ENCODE results near the gene PITPNM3. TPM values are rescaled to one million over a fixed set of nuclear protein-coding genes. Genes with fewer than 3 reads are reported as not detected.

PITPNM3 gene
- total RNA-seq, 1 donor: 1.8 TPM

DNA sequence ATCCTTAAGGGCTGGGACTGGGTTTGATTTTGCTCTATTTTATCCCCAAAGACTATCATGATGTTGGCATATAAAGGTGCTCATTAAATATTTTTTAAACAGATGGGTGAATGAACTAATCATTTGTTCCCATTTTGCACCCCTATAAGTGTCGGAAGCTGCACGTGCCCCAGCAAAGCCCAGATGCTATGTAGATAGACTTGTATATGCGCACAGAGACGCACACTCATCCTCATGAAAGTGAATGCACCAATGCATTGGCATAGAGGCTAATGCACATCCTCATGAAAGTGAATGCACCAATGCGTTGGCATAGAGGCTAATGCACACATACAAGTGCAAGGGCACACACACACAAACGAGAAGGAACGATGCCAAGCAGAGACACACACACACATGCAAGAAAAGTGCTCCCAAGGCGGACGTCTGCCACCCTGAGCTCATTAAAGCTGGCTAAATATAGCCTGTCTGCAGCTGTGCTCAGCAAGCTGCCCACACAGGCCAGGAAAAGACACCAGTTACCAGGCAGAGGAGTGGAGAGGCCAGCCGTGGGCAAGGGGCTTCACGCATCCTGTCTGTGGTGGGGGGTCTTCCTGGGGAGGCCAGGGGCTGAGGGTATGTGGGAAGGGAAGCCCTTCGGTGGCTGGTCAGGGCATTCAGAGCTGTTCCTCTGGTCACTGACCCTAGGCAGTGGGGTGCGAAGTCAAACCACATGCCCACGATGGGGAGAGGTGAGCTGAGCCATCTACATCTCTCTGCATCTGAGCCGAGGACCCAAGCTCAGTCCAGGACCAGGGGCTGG lies 59.5 kb downstream of the PITPNM3 start:
- TF ChIP-seq, protein P1, sequence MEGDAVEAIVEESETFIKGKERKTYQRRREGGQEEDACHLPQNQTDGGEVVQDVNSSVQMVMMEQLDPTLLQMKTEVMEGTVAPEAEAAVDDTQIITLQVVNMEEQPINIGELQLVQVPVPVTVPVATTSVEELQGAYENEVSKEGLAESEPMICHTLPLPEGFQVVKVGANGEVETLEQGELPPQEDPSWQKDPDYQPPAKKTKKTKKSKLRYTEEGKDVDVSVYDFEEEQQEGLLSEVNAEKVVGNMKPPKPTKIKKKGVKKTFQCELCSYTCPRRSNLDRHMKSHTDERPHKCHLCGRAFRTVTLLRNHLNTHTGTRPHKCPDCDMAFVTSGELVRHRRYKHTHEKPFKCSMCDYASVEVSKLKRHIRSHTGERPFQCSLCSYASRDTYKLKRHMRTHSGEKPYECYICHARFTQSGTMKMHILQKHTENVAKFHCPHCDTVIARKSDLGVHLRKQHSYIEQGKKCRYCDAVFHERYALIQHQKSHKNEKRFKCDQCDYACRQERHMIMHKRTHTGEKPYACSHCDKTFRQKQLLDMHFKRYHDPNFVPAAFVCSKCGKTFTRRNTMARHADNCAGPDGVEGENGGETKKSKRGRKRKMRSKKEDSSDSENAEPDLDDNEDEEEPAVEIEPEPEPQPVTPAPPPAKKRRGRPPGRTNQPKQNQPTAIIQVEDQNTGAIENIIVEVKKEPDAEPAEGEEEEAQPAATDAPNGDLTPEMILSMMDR (IDR thresholded peaks at IDR 0.05; ENCODE audit: extremely low read depth, low read depth, low read length): no peak
- H3K79me2 ChIP-seq (ENCODE audit: insufficient read depth, low read length): no peaks in the 10 kb centered on the region
- H4K20me1 ChIP-seq (ENCODE audit: insufficient read depth, low read length): no peaks in the 10 kb centered on the region
- DNase-seq (ENCODE audit: insufficient read length, low spot score, missing footprints): no peak
- H2AFZ ChIP-seq (ENCODE audit: low read length): no peak overlapping the region
- H3K36me3 ChIP-seq (ENCODE audit: insufficient read depth, low read length): no peaks in the 10 kb centered on the region
- peaks cover 24% of the 10 kb centered on the region for H3K4me1 ChIP-seq (ENCODE audit: insufficient read depth, low read length)
- H3K4me3 ChIP-seq (ENCODE audit: insufficient read depth, low read length): no peak overlapping the region
- H3K27me3 ChIP-seq (ENCODE audit: insufficient read depth, low read length): peaks cover 2% of the 10 kb centered on the region
- no peak overlapping the region for H3K4me2 ChIP-seq (ENCODE audit: insufficient read depth, low read length)
- no peak overlapping the region for H3K27ac ChIP-seq (ENCODE audit: low read depth, low read length)
- H3K9me3 ChIP-seq (ENCODE audit: low read depth, low read length): no peaks in the 10 kb centered on the region

DNA sequence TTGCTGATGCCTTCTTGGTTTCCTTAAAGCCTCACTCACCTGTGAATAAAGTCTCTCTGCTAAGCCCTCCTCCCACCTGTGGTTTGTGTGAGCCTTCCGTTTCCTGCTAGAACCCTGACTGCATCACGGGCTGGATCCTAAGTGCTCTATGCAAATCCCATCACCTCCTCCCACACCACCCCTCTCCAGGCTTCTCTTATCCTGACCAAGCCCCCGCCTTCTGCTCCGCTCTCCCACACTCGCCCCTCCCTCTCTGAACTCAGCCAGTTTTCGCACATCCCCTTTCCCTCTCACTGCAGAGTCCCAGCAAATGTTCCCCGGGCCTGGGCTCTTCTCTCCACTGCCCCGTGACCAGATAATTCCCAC lies 60.3 kb downstream of the PITPNM3 start:
- no peak overlapping the region for H3K27ac ChIP-seq (ENCODE audit: low read depth, low read length)
- DNase-seq (ENCODE audit: insufficient read length, low spot score, missing footprints): no peak
- no peaks in the 10 kb centered on the region for H4K20me1 ChIP-seq (ENCODE audit: insufficient read depth, low read length)
- TF ChIP-seq, protein P1 (IDR thresholded peaks at IDR 0.05; ENCODE audit: extremely low read depth, low read depth, low read length): no peak
- H3K9me3 ChIP-seq (ENCODE audit: low read depth, low read length): no peaks in the 10 kb centered on the region
- no peaks in the 10 kb centered on the region for H3K79me2 ChIP-seq (ENCODE audit: insufficient read depth, low read length)
- H3K4me1 ChIP-seq (ENCODE audit: insufficient read depth, low read length): peaks cover 24% of the 10 kb centered on the region
- H2AFZ ChIP-seq (ENCODE audit: low read length): no peak overlapping the region
- no peak overlapping the region for H3K4me2 ChIP-seq (ENCODE audit: insufficient read depth, low read length)
- H3K27me3 ChIP-seq (ENCODE audit: insufficient read depth, low read length): peaks cover 2% of the 10 kb centered on the region
- no peak overlapping the region for H3K4me3 ChIP-seq (ENCODE audit: insufficient read depth, low read length)
- no peaks in the 10 kb centered on the region for H3K36me3 ChIP-seq (ENCODE audit: insufficient read depth, low read length)

DNA sequence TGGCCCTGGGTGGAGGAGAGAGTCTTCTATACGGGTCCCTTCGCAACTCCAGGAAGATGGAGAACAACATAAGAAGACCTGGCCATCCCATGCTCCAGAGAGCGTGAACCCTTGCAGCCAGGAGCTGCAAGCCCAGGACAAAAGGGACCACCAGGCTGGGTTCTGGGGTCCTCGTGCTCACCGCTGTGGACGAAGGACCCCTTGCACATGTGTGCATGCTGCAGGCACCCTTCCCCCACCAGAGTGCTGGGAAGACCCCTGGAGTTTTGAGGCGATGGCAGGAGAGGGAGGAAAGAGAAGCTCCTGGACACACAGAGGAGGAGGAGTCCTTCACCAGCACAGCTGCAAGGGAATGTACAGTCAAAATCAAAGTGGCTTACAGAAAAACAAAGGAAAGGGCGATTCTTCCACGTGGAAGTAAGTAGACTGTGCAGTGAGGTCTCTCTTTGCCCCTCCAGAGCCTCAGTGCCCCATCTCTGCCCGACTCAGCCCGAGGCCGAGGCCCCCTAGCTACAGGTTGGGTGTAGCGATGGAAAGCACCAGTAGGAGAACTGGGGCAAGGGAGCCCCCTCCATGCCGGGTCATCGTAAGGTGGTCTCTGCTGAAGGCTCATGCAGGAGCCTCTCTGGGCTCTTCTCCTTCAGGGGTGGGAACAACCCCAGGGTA lies 60.8 kb downstream of the PITPNM3 start:
- Histone ChIP-seq H2AFZ (ENCODE audit: low read length) (no peak overlapping the region), H3K36me3 (ENCODE audit: insufficient read depth, low read length) (no peaks in the 10 kb centered on the region), H3K4me1 (ENCODE audit: insufficient read depth, low read length) (peaks cover 24% of the 10 kb centered on the region), H3K9me3 (ENCODE audit: low read depth, low read length) (no peaks in the 10 kb centered on the region), H3K4me3 (ENCODE audit: insufficient read depth, low read length) (no peak overlapping the region), H3K27ac (ENCODE audit: low read depth, low read length) (no peak overlapping the region), H4K20me1 (ENCODE audit: insufficient read depth, low read length) (no peaks in the 10 kb centered on the region), H3K27me3 (ENCODE audit: insufficient read depth, low read length) (peaks cover 2% of the 10 kb centered on the region), H3K79me2 (ENCODE audit: insufficient read depth, low read length) (no peaks in the 10 kb centered on the region), H3K4me2 (ENCODE audit: insufficient read depth, low read length) (no peak overlapping the region)
- no peak for DNase-seq (ENCODE audit: insufficient read length, low spot score, missing footprints)
- TF ChIP-seq, protein P1 (IDR thresholded peaks at IDR 0.05; ENCODE audit: extremely low read depth, low read depth, low read length): no peak

DNA sequence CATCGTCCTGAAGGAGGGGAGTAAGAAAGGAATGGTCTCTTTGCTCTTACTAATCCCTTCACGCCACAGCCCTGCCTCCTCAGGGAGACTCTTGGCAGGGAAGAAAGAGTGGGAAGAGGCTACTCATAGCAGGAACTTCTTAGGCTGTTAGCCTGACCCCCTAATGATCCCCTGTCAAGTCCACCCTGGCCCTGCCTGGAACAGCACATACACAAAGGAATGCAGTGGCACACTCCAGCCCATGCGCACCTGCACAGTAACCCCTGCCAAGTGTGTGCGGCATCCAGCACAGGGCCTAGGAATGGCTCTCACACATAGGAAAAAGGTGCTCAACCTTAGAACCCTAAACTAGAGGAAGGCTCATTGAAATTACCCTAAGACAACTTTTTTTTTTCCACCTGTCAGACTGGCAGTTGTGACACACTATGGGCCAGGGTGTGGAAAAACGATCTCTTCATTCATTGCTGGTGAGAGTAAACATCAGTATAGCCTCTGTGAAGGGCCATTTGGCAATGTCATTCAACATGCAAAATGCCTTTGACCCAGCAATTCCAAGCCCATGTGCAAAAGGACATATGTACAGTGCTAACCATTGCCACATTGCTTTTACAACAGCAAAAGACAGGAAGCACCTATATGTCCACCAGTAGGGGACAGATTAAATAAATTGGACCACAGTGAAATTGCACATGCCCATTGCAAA lies 62.0 kb downstream of the PITPNM3 start:
- no peaks in the 10 kb centered on the region for H4K20me1 ChIP-seq (ENCODE audit: insufficient read depth, low read length)
- peaks cover 2% of the 10 kb centered on the region for H3K27me3 ChIP-seq (ENCODE audit: insufficient read depth, low read length)
- H3K4me3 ChIP-seq (ENCODE audit: insufficient read depth, low read length): no peak overlapping the region
- no peak overlapping the region for H3K27ac ChIP-seq (ENCODE audit: low read depth, low read length)
- no peak overlapping the region for H3K4me2 ChIP-seq (ENCODE audit: insufficient read depth, low read length)
- H3K36me3 ChIP-seq (ENCODE audit: insufficient read depth, low read length): no peaks in the 10 kb centered on the region
- H2AFZ ChIP-seq (ENCODE audit: low read length): no peak overlapping the region
- TF ChIP-seq, protein P1 (IDR thresholded peaks at IDR 0.05; ENCODE audit: extremely low read depth, low read depth, low read length): no peak
- H3K9me3 ChIP-seq (ENCODE audit: low read depth, low read length): no peaks in the 10 kb centered on the region
- H3K4me1 ChIP-seq (ENCODE audit: insufficient read depth, low read length): peaks cover 24% of the 10 kb centered on the region
- DNase-seq (ENCODE audit: insufficient read length, low spot score, missing footprints): no peak
- H3K79me2 ChIP-seq (ENCODE audit: insufficient read depth, low read length): no peaks in the 10 kb centered on the region
